Measurements from ENCODE around the gene PCSK6.

PCSK6 gene

DNA sequence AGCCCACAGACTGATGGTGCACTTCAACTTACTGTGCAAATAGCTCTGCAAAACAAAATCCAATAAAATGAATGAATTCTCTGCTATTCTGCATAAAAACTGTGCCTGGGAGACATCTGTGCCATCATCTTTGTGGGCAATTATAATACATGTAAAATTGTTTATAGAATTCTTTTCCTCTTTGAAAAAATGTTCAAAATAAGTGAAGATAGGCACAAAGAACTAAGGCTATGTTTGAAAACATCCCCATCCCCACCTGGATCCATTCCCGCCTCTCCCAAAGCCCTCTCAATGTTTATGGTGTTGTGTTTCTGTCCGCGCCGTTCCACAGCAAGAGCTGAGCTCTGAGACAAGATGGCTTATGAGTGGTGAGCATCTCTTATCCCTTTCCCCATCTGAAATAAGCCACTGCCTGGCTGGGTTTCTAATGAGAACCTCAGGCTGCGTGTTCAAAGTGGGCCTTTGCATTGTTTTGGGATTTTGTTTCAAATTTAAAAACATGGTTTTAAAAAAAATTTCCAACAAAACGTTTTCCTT lies 172.1 kb downstream of the PCSK6 start:
- Histone ChIP-seq H3K27ac (ENCODE audit: low read depth, low read length) (no peak overlapping the region), H3K79me2 (ENCODE audit: control insufficient read depth, low read length) (no peaks in the 10 kb centered on the region), H4K20me1 (ENCODE audit: control insufficient read depth, insufficient read depth, low read depth, low read length) (no peaks in the 10 kb centered on the region), H3K36me3 (ENCODE audit: control insufficient read depth, low read length) (no peaks in the 10 kb centered on the region), H3K4me1 (ENCODE audit: control insufficient read depth, low read length) (no peaks in the 10 kb centered on the region), H3K4me3 (ENCODE audit: low read length) (no peak overlapping the region), H3K9me3 (ENCODE audit: control insufficient read depth, insufficient read depth, low read length) (no peaks in the 10 kb centered on the region), H3F3A (ENCODE audit: control insufficient read depth, insufficient read depth) (no peaks in the 10 kb centered on the region), H3K9me2 (replicated peaks; ENCODE audit: control insufficient read depth, low read length) (no peaks in the 10 kb centered on the region), H3K27me3 (ENCODE audit: control insufficient read depth, low read length) (no peaks in the 10 kb centered on the region), H3K4me2 (ENCODE audit: low read length) (no peak overlapping the region)
- TF ChIP-seq CTCF (IDR thresholded peaks at IDR 0.05; ENCODE audit: low read depth, low read length, poor library complexity, severe bottlenecking) = no peak

GRCh38 chr15:101316529-101316928 lies 173.0 kb downstream of the PCSK6 start:
- Histone ChIP-seq H3K4me1 (ENCODE audit: control insufficient read depth, low read length) (no peaks in the 10 kb centered on the region), H3K9me3 (ENCODE audit: control insufficient read depth, insufficient read depth, low read length) (no peaks in the 10 kb centered on the region), H3K27ac (ENCODE audit: low read depth, low read length) (no peak overlapping the region), H3K27me3 (ENCODE audit: control insufficient read depth, low read length) (no peaks in the 10 kb centered on the region), H3K9me2 (replicated peaks; ENCODE audit: control insufficient read depth, low read length) (no peaks in the 10 kb centered on the region), H3K79me2 (ENCODE audit: control insufficient read depth, low read length) (no peaks in the 10 kb centered on the region), H4K20me1 (ENCODE audit: control insufficient read depth, insufficient read depth, low read depth, low read length) (no peaks in the 10 kb centered on the region), H3K36me3 (ENCODE audit: control insufficient read depth, low read length) (no peaks in the 10 kb centered on the region), H3K4me3 (ENCODE audit: low read length) (no peak overlapping the region), H3K4me2 (ENCODE audit: low read length) (no peak overlapping the region), H3F3A (ENCODE audit: control insufficient read depth, insufficient read depth) (no peaks in the 10 kb centered on the region)
- TF ChIP-seq CTCF (IDR thresholded peaks at IDR 0.05; ENCODE audit: low read depth, low read length, poor library complexity, severe bottlenecking) = no peak
- no peak for TF ChIP-seq EZH2phosphoT487 (IDR thresholded peaks at IDR 0.05; ENCODE audit: borderline replicate concordance, low read length)

- no peaks in the 10 kb centered on the region for H3K79me2 ChIP-seq (ENCODE audit: control insufficient read depth, low read length)
- TF ChIP-seq CTCF (IDR thresholded peaks at IDR 0.05; ENCODE audit: low read depth, low read length, poor library complexity, severe bottlenecking) (no peak), EZH2phosphoT487 (IDR thresholded peaks at IDR 0.05; ENCODE audit: borderline replicate concordance, low read length) (no peak)
- no peak overlapping the region for H3K4me3 ChIP-seq (ENCODE audit: low read length)
Measured at GRCh38 chr15:101315736-101316135, 173.8 kb downstream of the PCSK6 start.

More at GRCh38 chr15:101315736-101316135, 173.8 kb downstream of the PCSK6 start:
- Histone ChIP-seq H3K4me2 (ENCODE audit: low read length) (no peak overlapping the region), H3K27me3 (ENCODE audit: control insufficient read depth, low read length) (no peaks in the 10 kb centered on the region), H3K4me1 (ENCODE audit: control insufficient read depth, low read length) (no peaks in the 10 kb centered on the region), H3K9me2 (replicated peaks; ENCODE audit: control insufficient read depth, low read length) (no peaks in the 10 kb centered on the region), H3K36me3 (ENCODE audit: control insufficient read depth, low read length) (no peaks in the 10 kb centered on the region), H3F3A (ENCODE audit: control insufficient read depth, insufficient read depth) (no peaks in the 10 kb centered on the region), H4K20me1 (ENCODE audit: control insufficient read depth, insufficient read depth, low read depth, low read length) (no peaks in the 10 kb centered on the region), H3K27ac (ENCODE audit: low read depth, low read length) (no peak overlapping the region), H3K9me3 (ENCODE audit: control insufficient read depth, insufficient read depth, low read length) (no peaks in the 10 kb centered on the region)
